WTC11 (cell line): Measurements from ENCODE around the gene COX10.

Experiments used
- CBFB ChIP-seq: sonication (generic); formaldehyde crosslinking; IDR thresholded peaks from 2 replicates; pipeline ENCODE4 v1.8.1; 2022; ENCODE audit warnings: mild to moderate bottlenecking, low read depth, missing genetic modification reagents
- CREB1 ChIP-seq: sonication (generic); formaldehyde crosslinking; IDR thresholded peaks from 2 replicates; pipeline ENCODE4 v1.8.0; 2023; ENCODE audit warnings: mild to moderate bottlenecking, missing genetic modification reagents
- NFYB ChIP-seq: sonication (generic); formaldehyde crosslinking; conservative IDR thresholded peaks from 2 replicates; pipeline ENCODE4 v1.8.0; 2022; ENCODE audit warnings: low read depth, missing genetic modification reagents
- RORB ChIP-seq: fragments of 250-450 bp; sonication (Bioruptor Pico); IDR thresholded peaks from 2 replicates; pipeline ENCODE4 v1.9.0; 2021; ENCODE audit warnings: mild to moderate bottlenecking
- ZNF263 ChIP-seq: sonication (generic); formaldehyde crosslinking; IDR thresholded peaks from 2 replicates; pipeline ENCODE4 v1.8.1; 2022; ENCODE audit warnings: low read depth, mild to moderate bottlenecking, moderate library complexity, missing genetic modification reagents
- ZNF532 ChIP-seq: fragments of 250-450 bp; sonication (Bioruptor Pico); IDR thresholded peaks from 2 replicates; pipeline ENCODE4 v1.9.0; 2021; ENCODE audit warnings: mild to moderate bottlenecking, borderline replicate concordance
- TF ChIP-seq, protein P1 (sequence below): fragments of 200-600 bp; IDR thresholded peaks from 2 replicates; pipeline ENCODE4 v1.8.0; 2022; ENCODE audit warnings: antibody characterized with exemption

DNA sequence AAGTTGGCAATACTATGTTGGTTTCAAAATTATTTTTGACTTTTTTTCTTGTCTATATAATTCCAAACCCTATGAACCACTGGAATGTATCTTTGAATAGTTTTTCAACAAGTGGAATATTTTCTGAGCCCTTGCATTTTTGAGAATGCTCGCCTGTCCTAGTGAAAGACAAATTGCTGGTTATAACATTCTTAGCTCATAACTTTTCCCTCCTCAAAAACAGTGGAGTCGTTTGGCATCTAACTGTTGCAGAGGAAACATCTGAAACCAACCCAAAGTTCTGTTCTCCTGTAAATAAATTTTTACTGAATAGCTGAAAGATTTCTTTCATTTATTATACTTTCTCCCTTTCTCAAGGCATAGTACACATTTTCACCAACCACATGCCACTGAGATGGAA, 11.3 kb upstream of the COX10 start:
- TF ChIP-seq ZNF532 (CRISPR knock-in tag) (no peak), NFYB (no peak), CREB1 (CRISPR knock-in tag) (no peak), RORB (CRISPR knock-in tag) (no peak), CBFB (CRISPR knock-in tag) (no peak), ZNF263 (CRISPR knock-in tag) (no peak)
- TF ChIP-seq, protein P1, sequence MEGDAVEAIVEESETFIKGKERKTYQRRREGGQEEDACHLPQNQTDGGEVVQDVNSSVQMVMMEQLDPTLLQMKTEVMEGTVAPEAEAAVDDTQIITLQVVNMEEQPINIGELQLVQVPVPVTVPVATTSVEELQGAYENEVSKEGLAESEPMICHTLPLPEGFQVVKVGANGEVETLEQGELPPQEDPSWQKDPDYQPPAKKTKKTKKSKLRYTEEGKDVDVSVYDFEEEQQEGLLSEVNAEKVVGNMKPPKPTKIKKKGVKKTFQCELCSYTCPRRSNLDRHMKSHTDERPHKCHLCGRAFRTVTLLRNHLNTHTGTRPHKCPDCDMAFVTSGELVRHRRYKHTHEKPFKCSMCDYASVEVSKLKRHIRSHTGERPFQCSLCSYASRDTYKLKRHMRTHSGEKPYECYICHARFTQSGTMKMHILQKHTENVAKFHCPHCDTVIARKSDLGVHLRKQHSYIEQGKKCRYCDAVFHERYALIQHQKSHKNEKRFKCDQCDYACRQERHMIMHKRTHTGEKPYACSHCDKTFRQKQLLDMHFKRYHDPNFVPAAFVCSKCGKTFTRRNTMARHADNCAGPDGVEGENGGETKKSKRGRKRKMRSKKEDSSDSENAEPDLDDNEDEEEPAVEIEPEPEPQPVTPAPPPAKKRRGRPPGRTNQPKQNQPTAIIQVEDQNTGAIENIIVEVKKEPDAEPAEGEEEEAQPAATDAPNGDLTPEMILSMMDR: no peak
